NCI-H526 (cell line): Measurements from ENCODE around the gene METTL6.
"Not testable (repeated sequence)": the region's sequence is repeated elsewhere in the genome, so short reads cannot be mapped to it uniquely, and the experiment has no call there.

Experiments
- DNase-seq, 2 experiments: peaks; one replicate each; lab custom pipeline; 2025; lab: John Stamatoyannopoulos, UW

Gene METTL6

DNA sequence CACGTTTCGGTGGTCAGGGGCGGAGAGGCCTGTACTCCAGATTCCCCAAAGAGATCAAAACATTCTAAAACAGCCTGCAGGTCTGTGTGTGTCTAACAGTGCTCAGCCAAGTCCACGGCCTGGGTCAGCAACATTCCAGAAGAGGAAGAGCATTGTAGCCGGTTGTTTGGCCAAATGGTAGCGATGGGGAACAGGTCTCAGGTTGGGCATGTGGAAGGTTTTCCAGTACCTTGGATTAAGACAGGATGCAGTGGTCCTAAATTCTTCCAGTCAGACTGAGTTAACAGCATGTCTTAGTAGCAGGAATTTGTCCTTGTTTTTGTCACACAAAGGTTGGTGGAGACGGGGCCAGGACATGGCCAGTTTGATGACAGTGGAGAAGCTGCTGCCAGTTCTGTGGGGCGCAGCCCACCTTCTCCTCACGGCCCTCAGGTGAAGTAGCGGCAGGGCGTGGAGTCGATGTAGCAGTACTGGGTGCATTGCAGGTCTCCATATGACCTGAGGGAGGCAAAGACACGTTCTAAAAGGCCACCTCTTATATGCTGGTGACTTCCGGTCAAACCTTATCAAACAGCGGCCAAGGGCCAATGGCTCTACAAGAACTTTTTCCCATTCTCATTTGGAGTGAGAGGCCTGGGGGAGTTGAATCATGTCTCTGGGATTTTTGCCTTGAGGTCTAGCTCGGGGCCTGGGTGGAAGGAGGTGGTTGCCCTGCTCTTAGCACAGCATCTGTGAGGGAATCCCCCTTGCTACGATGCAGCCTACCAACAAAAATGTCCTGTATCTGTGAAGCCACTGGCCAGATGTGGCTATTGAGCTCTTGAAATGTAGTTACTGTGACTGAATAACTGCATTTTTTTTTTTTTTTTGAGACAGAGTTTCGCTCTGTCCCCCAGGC is 24.1 kb upstream of the METTL6 start:
- DNase-seq, result no peak

DNA sequence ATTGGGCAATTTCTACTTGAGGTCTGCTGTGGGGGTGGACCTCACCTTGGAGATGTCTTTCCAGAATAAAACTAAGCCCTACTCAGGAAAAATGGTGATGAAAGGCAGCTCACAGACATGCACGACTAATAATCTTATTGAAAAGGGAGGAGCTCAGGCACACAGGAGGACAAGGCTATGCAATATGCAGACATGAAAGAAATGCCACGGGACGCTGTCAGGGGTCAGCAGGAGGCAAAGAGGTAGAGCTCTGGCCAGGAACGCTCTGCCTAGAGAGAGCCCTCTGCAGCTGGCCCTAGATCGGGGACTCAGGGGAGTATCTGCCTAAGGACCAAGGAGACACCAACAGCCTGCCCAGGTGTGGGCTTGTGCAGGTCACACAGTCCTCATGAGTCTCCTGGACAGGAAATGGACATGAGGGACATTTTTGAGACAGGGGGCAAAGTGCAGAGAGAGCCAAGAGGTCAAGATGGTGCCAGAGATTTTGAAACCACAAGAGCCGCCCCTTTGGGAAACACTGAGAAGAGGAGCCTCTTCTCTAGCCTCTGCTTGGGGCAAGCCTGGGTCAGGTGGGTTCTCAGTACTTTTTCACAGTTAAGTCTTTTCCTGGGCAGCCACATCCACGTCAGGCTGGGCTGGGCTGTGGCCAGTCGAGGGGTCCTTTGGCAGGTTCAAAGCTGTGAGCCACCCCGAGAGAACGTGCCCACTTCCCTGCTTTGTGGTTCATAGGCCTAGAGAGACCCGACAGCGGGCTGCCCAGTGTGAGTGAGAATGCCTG is 23.3 kb upstream of the METTL6 start:
- no peak for DNase-seq

DNA sequence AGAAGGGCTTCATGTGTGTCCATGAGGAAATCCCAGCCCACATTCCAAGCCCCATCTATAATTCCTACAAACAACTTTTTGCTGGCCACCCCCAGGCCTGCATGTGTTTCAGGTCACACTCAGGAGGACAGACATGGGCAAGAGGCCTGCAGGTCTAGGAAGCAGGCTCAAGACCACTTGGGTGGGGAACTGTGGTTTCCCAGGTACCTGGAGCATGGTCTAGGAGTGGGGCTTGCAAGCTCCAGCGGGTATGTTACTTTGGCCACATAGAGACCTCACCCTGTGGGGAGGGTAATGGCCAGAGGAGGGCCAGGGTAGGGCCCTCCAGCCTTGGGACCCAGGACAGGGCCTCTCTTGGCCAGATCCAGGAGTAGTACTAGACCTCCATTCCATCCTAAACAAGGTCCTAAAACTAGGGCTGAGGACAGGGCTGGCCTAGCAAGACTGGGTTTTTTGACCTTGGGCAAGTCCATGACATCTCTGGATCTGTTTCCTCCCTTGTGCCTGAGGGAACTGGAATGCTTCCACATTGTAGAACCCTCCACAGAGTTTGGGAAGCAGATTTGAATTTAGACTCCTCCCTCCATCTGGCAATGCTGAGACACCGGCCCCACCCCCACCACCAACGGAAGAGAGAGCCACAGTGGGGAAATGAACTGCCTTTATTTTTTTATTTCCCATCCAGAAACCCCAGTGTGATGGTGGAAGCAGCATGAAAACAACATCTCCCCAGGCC is 22.3 kb upstream of the METTL6 start:
- no peak for DNase-seq

DNA sequence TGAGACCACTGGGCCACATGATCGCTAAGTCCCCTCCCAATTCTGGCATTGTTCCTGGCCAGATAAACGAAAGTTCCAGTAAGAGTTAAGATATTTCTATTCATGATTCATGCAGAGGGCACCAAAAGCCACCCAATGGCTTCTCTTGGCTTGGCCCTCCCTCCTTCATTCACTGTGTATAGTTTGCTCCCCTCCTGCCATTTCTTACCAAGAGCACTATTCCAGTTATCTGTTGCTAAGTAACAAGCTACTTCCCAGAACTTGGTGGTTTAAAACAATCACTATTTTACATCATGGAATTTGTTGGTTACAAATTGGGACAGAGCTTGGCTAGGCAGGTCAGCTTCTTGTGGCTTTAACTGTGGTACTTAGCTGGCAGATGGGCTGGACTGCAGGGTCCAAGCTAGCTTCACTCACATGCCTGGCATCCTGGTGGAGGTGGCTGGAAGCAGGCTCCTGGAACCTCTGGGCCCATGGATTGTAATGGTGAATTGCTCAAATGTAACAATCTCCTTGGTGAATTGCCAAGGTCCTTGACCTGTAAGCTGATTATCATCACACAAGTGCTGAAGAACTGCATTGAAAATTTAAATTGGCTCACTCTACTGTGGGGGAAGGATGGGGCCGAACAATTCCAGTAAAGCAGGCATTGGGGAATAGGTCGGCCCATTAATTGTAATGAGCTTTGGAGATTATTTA is 16.6 kb upstream of the METTL6 start:
- no peak for DNase-seq

DNA sequence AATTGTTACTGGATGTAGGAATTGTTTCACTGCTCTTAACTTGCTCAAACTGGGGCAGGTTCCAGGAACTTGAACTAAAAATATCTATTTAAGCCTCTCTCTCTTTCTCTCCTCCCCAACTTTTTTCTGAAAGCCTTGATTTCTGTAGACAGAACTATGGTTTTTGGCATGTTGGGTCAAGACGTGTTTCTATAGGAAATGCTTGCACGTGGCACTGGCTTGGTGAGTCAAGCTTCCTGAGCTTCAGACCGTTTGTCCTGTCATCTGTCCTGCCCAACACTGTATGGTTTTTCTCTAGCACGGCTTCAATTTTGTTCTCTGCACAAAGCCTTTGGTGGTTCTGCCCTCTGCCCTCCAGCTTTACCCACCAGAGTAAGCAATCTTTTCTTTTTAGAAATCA is 13.5 kb upstream of the METTL6 start:
- DNase-seq, result no peak

DNA sequence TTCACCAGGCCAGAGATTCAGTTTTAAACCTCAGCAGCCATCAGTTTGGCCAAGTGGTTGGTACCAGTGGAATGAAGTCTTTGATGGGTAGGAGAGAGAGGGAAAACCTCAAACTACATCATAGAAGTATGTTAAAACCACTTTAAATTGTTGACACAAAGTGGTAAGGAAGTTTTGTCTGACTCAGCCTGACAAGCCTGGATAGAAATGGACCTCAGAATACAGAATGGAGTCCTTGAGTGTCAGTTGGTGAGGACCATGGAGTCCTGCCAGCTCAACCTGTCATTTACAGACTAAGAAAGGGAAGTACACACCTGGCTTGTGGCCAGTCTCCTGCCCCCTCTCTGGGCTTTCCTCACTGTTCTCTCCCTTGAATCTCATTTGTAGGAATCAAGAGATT is 12.1 kb upstream of the METTL6 start:
- no peak for DNase-seq

DNA sequence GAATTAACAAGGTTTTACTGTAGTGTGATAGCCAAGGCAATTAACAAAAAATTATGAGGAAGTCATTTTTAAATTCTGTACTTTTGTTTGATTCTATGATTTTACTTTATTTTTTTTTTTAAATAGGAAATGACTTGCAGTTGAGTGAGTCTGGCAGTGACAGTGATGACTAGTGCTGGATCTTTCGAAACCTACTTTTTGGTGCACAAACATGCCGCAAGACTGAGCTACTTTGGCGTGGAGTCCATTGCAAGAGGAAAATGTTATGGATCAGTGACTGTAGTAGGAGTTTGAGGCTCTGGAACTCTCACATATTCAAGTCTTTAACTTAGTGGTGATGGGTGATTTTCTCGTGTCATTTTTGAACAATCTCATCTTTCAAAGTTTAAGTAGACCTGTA is 11.6 kb upstream of the METTL6 start:
- no peak for DNase-seq

DNA sequence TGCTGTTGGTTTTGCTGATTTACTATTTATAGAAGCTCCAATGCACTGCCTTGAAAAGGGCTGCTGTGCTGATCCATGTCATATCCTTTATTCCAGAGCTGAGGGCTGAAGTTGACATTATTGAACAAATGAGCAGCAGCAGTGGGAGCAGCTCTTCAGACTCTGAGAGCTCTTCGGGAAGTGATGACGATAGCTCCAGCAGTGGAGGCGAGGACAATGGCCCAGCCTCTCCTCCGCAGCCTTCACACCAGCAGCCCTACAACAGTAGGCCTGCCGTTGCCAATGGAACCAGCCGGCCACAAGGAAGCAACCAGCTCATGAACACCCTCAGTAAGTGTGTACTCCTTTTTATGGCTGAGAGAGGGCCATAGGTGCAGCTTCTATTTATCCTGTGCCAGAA is 8.9 kb upstream of the METTL6 start:
- DNase-seq, result no peak

DNA sequence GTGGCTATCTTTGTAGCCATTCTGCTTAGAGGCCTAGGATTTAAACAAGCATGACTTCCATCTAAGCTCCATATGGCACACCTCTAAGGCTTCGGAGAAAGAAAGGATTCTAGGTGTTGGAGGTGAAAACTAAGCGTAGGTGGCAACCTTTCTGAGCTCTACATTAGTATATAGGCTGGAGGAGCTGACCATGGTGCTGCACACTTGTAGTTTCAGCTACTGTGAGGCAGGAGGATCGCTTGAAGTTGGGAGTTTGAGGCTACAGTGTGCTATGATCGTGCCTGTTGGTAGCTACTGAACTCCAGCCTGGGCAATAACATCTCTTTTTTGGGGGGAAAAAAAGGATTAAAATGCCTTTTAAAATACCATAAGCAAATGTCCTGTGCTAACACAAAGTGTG is 7.4 kb upstream of the METTL6 start:
- DNase-seq, result no peak

DNA sequence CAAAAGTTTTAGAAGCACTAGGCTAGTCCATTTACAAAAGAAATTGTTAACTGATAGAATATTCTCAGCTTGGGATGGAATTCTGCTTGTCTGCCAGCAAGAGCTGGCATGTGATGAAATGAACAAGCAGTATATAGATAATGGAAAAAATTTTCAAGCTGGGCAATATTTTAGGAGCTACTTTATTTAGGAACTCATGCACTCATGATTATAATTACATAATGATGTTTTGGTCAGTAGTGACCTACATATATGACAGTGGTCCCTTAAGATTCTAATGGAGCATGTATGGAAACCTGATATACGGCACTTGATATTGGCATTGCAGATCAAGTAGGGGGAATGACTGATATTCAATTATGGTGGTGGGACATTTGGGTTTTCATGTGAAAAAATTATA is 6.2 kb upstream of the METTL6 start:
- no peak for DNase-seq

DNA sequence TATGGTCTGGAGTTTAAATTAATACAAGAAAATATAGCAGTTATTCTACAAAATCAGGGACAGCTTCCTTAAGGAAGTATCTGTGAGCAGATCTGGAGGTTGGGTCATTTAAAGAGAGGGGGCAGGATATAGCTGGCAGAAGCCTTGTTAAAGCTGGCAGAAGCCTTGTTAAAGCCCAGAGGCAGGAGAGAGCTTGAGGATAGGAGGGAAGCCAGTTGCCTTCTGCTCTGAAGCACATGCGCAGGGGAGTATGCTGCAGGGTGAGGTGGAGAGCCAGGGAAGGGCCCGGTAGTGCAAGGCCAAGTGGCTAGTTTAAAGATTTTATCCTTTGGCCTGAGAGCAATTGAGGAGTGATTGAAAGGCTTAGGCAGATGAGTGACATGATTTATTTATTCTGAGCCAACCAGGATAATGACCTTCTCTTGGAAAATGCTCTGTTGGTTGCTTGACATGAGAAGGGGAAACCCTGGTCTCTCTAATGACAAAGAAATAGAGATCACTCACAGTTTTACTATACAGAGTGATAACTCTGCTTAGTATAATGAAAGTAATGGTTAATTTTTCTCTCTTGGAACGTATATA is 4.0 kb upstream of the METTL6 start:
- no peak for DNase-seq

DNA sequence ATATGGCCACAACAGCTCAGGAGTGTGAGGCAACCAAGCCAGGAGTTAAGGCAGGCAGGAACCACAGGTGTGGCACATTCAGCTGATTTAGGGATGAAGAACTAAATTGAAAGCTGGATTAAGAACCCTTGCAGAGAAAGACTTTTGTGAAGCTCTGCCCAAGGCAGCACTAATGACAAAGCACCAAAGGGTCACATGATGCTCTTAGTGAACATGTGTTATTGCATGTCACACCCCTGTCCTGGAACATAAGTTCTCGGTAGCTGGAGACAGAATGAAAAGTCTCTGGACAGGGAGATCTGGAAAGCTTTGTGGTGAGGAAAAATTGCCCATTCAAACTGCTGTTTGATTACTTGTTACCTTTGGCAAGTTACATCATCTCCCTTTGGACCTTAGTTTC is 3.3 kb upstream of the METTL6 start:
- no peak for DNase-seq

DNA sequence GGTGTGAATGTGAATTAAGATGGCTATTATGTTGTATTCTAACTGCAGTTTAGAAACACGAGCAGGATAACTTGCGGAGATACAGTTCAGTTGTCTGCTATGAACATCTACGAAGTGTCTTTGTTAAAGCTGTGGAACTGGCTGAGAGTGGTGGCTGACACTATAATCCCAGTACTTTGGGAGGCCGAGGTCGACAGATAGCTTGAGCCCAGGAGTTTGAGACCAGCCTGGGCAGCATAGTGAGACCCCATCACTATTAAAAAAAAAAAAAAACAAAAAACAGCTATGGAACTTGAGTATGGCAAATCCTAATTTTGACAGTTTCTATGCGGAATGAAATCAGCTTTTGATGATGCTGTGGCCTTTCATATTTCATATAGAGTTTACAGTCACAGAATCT is 1.7 kb upstream of the METTL6 start:
- no peak for DNase-seq

DNA sequence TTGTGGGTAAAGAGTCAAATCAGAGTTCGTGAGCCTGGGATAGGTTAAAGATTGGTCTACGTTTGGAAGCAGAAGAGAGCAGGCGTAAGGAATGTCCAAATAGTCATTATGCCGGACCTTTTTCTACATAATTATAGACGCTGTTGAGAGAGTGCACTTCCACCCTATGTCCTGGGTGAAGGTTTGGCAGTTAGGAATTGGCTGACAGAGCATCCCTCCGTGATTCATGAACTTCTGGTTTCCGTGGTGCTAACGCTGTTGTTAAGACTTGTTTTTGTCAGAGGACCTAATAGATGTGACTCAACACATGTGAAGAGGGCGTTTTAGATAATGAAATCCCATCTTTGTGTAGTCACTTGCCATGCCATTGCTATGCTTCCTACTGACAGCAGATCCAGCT is 1.2 kb upstream of the METTL6 start:
- DNase-seq, result no peak

DNA sequence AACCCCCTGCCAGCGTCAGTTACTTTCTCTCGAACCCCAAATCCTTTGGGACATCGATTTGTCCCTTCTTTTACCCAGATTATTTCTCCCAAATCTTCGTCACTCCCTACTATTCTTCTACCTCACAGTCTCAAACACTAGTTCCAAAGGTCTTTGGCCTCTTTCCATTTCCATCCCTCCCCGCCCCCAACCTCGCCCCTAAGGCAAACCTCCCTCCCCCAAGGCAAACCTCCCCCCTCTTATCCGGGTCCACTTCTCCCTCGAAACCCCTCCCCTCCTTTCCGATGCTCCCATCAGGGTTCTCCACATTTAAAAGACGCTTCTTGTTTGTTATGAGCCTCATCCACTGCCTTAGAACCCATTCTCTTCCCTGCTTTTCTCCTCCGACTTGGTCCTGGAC is 637 bp upstream of the METTL6 start:
- peak in 1 of 2 experiments; percentile 15 for DNase-seq

DNA sequence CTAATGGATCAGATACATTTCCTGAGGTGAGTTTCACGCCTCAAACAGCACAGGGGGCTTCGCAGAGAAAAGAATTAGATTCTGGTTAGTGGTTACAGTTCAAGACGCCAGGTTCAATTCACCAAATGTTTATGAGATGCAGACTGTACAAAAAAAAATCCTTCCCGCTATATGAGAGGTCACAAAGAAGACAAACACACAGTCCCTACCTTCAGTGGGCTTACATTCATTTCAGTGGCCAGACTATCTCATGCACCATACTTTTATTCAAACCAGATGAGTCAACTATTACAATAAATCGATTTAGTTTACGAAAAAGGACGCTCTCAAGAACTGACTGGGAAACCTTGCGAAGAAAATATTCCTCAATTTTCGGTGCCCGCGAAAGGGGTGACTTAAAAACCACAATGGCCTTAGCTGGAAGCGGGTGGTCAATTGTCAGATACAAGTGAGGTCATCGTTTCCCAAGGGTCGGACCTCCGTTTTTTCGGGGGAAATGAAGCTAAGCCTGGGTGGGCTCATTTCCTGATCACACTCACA is 695 bp downstream of the METTL6 start:
- no peak for DNase-seq

DNA sequence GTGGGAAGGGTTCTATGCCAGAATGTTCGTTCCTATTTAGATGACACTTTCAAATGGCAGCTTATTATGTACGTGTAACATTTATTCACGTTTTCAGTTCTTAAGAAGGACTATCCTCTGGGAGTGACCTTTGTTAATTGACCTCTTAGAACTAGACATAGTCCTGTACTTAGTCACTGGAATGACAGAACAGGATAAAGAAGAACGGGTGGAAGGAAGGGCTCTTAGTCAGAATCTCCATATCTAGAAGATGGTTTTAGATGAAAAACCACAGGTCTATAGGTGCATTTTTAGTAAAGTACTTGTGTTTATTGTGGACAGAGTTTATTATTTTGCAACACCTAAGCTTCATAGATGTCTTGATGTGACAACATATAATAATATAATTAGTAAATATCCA is 6.5 kb downstream of the METTL6 start:
- no peak for DNase-seq

DNA sequence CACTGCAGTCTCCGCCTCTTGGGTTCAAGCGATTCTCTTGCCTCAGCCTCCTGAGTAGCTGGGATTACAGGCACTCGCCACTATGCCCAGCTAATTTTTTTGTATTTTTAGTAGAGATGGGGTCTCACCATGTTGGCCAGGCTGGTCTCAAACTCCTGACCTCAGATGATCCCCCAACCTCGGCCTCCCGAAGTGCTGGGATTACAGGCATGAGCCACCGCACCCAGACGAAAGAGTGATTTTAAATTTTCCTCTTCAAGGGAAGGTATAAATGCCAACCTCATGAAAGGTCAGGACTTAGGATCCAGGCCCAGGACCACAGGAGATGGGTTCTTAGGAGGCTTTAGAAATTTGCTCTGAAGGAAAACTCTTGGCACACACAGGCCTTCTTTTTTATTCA is 16.4 kb downstream of the METTL6 start:
- not testable (repeated sequence) for DNase-seq

DNA sequence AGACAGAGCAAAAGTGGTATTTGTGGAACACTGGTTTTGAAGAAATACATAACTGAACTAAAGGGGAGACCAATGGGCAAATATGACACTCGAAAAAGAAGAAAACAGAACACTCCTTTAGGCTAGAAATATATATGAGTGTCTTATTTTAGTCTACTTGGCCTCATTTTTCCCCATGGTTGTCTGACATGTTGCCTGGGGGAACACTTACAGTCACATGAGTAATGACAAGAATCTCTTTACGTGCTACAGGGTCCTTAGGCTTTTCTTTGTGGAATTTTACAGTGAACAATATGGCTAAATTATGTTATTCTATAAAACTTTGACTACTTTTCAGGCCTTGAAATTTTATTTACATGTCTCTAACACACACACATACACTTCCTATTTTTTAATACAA is 17.6 kb downstream of the METTL6 start:
- DNase-seq, result no peak

DNA sequence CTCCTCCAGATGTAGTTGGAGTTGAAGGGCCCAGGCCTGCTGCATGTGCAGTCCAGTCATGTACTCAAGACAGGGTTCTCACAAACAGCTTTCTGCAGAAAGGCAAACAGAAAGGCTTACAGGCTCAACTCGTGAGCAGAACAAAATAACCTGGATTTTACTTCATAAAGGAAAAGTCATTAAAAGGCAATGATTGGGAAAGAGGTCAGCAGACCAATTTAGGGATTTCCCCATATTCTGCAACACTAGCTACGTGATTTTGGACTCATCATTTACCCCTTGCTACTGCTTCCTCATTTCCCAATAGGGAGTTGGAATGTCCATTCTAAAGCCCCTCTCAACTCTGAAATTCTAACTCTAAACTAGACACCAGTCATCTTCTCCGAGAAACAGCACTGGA is 18.1 kb downstream of the METTL6 start:
- DNase-seq, result no peak

DNA sequence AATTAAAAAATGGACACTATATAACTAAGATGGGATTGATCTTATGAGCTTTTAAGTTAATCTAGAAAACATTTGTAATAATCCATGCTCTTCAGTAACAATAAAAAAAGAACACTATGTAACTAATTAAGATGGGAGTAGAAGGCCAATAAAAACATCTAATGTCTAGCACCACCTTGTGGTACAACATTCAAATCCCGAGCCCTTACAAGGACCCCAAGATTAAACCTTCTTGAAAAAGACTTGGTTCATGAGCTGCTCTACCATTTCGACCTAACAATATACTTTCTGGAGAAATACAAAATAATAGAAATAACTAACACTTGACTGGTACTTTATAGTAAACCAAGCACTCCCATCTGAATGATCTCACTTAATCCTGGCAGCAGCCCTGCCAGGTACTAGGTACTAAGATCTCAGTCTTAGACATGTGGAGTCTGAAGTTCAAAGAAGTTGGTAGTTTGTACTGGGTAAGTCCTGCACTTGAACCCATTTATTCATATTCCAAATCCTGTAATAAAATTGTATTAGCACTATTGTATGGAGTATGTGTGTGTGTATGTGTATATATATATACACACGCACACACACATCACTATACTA is 21.8 kb downstream of the METTL6 start:
- DNase-seq, result peak in 1 of 2 experiments; percentile 57
